KMS-11 (cell line): ENCODE results near the gene OSBP2.

Source experiments
- H2AFZ ChIP-seq: fragments of 200-600 bp; sonication (generic); 2 replicates; pipeline ENCODE4 v1.6.1; 2016; ENCODE audit warnings: antibody characterized with exemption, mixed run types, low read depth
- H3K27ac ChIP-seq: fragments of 200-600 bp; sonication (generic); 2 replicates; pipeline ENCODE4 v1.6.1; 2016; ENCODE audit warnings: mild to moderate bottlenecking, mixed run types
- H3K27me3 ChIP-seq: fragments of 200-600 bp; sonication (generic); 2 replicates; pipeline ENCODE4 v1.6.1; 2017; ENCODE audit warnings: mild to moderate bottlenecking, low read depth, mixed run types, moderate library complexity; ENCODE audit not compliant: insufficient read depth
- H3K36me3 ChIP-seq: fragments of 200-600 bp; sonication (generic); 2 replicates; pipeline ENCODE4 v1.6.1; 2017; ENCODE audit warnings: mild to moderate bottlenecking, mixed run types; ENCODE audit not compliant: insufficient read depth
- H3K4me1 ChIP-seq: fragments of 200-600 bp; sonication (generic); 2 replicates; pipeline ENCODE4 v1.6.1; 2016; ENCODE audit warnings: mild to moderate bottlenecking, low read depth, mixed run types; ENCODE audit not compliant: poor library complexity, severe bottlenecking
- H3K4me2 ChIP-seq: fragments of 200-600 bp; sonication (generic); 2 replicates; pipeline ENCODE4 v1.7.0; 2016; ENCODE audit warnings: mild to moderate bottlenecking, mixed run types
- H3K4me3 ChIP-seq: fragments of 200-600 bp; sonication (generic); IDR thresholded peaks from 2 replicates; pipeline ENCODE4 v1.6.1; 2017; ENCODE audit warnings: low read depth, low read length, mixed read lengths; ENCODE audit not compliant: insufficient read depth
- H3K79me2 ChIP-seq: fragments of 200-600 bp; sonication (generic); 2 replicates; pipeline ENCODE4 v1.6.1; 2016; ENCODE audit warnings: low read depth, mixed run types; ENCODE audit not compliant: insufficient read depth
- H3K9ac ChIP-seq: fragments of 200-600 bp; sonication (generic); 2 replicates; pipeline ENCODE4 v1.6.1; 2016; ENCODE audit warnings: mild to moderate bottlenecking, mixed run types
- H4K20me1 ChIP-seq: fragments of 200-600 bp; sonication (generic); 2 replicates; pipeline ENCODE4 v1.6.1; 2016; ENCODE audit warnings: mild to moderate bottlenecking, mixed run types; ENCODE audit not compliant: insufficient read depth
- TF ChIP-seq, protein P1 (sequence below): fragments of 200-600 bp; sonication (generic); conservative IDR thresholded peaks from 2 replicates; pipeline ENCODE4 v1.6.1; 2017; ENCODE audit warnings: low read depth, mild to moderate bottlenecking, antibody characterized with exemption, low read length, moderate library complexity, mixed read lengths

The OSBP2 gene

DNA sequence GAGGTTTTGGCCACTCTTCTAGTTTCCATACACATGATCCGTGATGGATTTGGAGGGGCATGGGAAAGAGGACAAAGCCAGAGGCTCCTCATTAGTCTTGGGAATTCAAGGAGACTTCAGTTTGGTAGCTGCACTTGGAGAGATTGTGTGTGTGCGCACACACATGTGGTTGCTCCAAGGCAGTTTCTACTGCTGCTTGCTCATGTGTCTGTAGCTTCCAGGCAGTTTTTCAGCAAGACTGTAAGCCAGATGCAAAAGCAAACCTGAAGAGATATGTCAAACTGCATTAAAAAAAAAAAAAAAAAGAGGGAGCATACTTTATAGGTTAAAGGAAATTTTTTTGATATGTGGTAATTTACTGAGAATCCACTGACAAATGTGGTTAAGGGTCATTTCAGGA, 95.7 kb downstream of the OSBP2 start:
- no peaks in the 10 kb centered on the region for H4K20me1 ChIP-seq
- TF ChIP-seq, protein P1, sequence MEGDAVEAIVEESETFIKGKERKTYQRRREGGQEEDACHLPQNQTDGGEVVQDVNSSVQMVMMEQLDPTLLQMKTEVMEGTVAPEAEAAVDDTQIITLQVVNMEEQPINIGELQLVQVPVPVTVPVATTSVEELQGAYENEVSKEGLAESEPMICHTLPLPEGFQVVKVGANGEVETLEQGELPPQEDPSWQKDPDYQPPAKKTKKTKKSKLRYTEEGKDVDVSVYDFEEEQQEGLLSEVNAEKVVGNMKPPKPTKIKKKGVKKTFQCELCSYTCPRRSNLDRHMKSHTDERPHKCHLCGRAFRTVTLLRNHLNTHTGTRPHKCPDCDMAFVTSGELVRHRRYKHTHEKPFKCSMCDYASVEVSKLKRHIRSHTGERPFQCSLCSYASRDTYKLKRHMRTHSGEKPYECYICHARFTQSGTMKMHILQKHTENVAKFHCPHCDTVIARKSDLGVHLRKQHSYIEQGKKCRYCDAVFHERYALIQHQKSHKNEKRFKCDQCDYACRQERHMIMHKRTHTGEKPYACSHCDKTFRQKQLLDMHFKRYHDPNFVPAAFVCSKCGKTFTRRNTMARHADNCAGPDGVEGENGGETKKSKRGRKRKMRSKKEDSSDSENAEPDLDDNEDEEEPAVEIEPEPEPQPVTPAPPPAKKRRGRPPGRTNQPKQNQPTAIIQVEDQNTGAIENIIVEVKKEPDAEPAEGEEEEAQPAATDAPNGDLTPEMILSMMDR = no peak

DNA sequence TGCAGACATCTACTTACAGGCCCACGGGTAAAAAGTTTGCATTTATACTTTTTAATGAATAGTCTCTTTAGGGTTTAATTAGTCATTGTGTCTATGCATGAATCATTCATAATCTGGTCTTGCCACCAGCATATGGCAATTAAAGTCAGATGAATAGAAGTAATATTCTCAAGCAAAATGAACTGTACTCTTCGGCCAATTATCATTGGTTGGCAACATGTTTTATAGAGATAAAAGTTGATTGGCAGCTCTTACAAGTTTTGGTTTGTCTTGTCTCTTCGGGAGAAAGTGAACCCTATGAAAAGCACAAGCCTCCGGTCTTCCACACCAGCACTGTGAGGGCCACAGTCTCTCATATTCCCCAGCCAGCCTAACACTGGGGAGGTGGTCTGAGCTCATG, 97.8 kb downstream of the OSBP2 start:
- no peak overlapping the region for H3K4me3 ChIP-seq
- H4K20me1 ChIP-seq = no peaks in the 10 kb centered on the region
- H3K4me1 ChIP-seq = no peaks in the 10 kb centered on the region
- no peaks in the 10 kb centered on the region for H3K27me3 ChIP-seq
- H3K9ac ChIP-seq = no peak overlapping the region
- no peaks in the 10 kb centered on the region for H3K79me2 ChIP-seq
- H3K4me2 ChIP-seq = no peak overlapping the region
- H3K36me3 ChIP-seq = no peaks in the 10 kb centered on the region
- H2AFZ ChIP-seq = no peak overlapping the region
- TF ChIP-seq, protein P1 = no peak
- H3K27ac ChIP-seq = no peak overlapping the region

More for the DNA sequence above, 95.7 kb downstream of the OSBP2 start:
- no peaks in the 10 kb centered on the region for H3K27me3 ChIP-seq
- H3K79me2 ChIP-seq = no peaks in the 10 kb centered on the region
- H3K4me1 ChIP-seq = no peaks in the 10 kb centered on the region
- H3K27ac ChIP-seq = no peak overlapping the region
- no peak overlapping the region for H3K4me2 ChIP-seq
- no peak overlapping the region for H3K9ac ChIP-seq
- no peaks in the 10 kb centered on the region for H3K36me3 ChIP-seq
- no peak overlapping the region for H3K4me3 ChIP-seq
- H2AFZ ChIP-seq = no peak overlapping the region

DNA sequence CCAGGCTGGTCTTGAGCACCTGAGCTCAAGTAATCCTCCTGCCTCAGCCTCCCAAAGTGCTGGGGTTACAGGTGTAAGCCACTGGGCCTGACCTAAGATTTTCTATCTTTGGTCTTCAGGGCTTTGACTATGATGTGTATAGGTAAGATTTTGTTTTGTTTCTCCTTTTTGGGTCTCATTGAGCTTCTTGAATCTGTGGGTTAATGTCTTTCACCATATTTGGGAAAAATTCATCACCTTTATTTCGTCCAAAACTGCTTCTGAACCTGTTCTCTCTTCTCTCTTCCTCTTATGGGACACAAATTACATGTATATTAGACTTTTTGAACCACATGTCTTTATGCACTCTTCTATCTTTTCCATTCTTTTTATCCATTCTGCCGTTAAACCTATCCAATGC, 100.4 kb downstream of the OSBP2 start:
- H3K4me3 ChIP-seq = no peak overlapping the region
- no peak overlapping the region for H2AFZ ChIP-seq
- H3K79me2 ChIP-seq = no peaks in the 10 kb centered on the region

DNA sequence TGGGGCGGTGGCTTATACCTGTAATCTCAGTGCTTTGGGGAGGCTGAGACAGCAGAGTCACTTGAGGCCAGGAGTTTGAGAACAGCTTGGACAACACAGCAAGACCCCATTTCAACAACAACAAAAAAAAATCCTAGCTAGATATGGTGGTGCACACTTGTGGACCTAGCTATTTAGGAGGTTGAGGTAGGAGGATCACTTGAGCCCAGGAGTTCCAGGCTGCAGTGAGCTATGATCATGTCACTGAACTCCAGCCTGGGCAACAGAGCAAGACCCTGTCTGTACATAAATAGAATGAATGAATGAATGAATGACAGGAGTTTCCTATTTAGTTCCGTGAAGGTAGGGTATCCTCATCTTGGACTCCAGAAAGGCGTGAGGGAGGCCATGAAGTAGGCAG, 107.0 kb downstream of the OSBP2 start:
- Histone ChIP-seq H3K27ac (no peak overlapping the region), H2AFZ (no peak overlapping the region), H3K9ac (no peak overlapping the region), H3K4me1 (peaks cover 3% of the 10 kb centered on the region), H3K36me3 (no peaks in the 10 kb centered on the region), H3K4me3 (no peak overlapping the region), H3K79me2 (no peaks in the 10 kb centered on the region), H4K20me1 (0 out of 2 replicates have a peak, but pooled peaks cover 4% of the 10 kb centered on the region), H3K4me2 (no peak overlapping the region; the same call in 1 of the 2 replicates), H3K27me3 (peaks cover 3% of the 10 kb centered on the region; the same call in 1 of the 2 replicates)
- TF ChIP-seq, protein P1 = no peak

More for the DNA sequence above, 100.4 kb downstream of the OSBP2 start:
- Histone ChIP-seq H4K20me1 (no peaks in the 10 kb centered on the region), H3K36me3 (no peaks in the 10 kb centered on the region), H3K4me1 (no peaks in the 10 kb centered on the region), H3K9ac (no peak overlapping the region), H3K27me3 (no peaks in the 10 kb centered on the region), H3K4me2 (no peak overlapping the region), H3K27ac (no peak overlapping the region)
- TF ChIP-seq, protein P1 = no peak
